Kidney epithelial cell (primary cell): ENCODE results near the gene ABCG1. TPM values are rescaled to one million over a fixed set of nuclear protein-coding genes. Genes with fewer than 3 reads are reported as not detected.

Source experiments
- DNase-seq: peaks from one replicate; pipeline ENCODE4 v3.0.0-alpha.2; 2010; ENCODE audit warnings: low read depth
- H3K27me3 ChIP-seq: 2 replicates; pipeline ENCODE4 v1.6.0; 2011; ENCODE audit warnings: low read length; ENCODE audit not compliant: control insufficient read depth, insufficient read depth
- H3K36me3 ChIP-seq: 2 replicates; pipeline ENCODE4 v1.5.1; 2011; ENCODE audit warnings: low read length; ENCODE audit not compliant: control insufficient read depth, insufficient read depth
- H3K4me3 ChIP-seq: 2 replicates; pipeline ENCODE4 v1.5.1; 2011; ENCODE audit warnings: low read depth, mild to moderate bottlenecking, control low read depth, low read length
- total RNA-seq: library from RNA; depleted of rRNA; stranded (reverse); fragments of >200 nt; gene quantifications from 2 replicates; pipeline ENCODE4 v1.2.3, GENCODE V29; 2015
- TF ChIP-seq, protein P1 (sequence below): IDR thresholded peaks from 2 replicates; pipeline ENCODE4 v1.5.1; 2011; ENCODE audit warnings: mild to moderate bottlenecking, moderate library complexity, low read length, control low read depth, inconsistent platforms; ENCODE audit not compliant: insufficient read depth, poor library complexity, severe bottlenecking

The ABCG1 gene
- total RNA-seq, 1 donor from 2014 or later: 3.6 TPM

DNA sequence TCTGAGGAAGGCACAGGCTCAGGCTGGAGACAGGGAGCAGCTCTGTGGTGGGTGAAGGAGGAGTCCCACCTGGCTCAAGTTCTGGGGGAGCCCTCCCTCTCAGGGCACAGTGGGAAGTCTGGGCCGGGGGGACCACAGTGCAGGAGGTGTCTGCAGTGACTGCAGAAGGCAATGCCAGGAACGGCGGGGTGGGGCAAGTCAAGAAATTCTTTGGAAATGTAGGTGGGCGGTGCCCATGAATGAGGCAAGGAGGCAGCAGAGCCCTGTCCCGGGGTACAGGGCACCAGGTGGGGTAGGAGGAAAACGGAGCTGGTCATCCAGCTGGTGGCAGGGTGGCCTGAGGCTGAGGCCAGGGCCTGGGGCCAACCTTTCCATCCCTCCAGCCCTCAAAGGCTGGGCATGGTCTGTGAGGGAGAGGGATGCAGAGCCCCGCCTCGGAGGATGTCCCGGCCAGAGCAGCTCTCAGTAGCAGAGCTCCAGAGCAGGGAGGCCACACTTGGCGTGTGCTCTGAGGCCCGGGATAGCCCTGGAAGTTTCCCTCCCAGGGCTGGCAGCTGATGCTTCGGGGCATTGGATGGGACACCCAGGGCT, 91.6 kb downstream of the ABCG1 start:
- no peak for DNase-seq
- no peaks in the 10 kb centered on the region for H3K36me3 ChIP-seq
- no peak overlapping the region for H3K4me3 ChIP-seq
- H3K27me3 ChIP-seq: peaks cover 20% of the 10 kb centered on the region
- TF ChIP-seq, protein P1, sequence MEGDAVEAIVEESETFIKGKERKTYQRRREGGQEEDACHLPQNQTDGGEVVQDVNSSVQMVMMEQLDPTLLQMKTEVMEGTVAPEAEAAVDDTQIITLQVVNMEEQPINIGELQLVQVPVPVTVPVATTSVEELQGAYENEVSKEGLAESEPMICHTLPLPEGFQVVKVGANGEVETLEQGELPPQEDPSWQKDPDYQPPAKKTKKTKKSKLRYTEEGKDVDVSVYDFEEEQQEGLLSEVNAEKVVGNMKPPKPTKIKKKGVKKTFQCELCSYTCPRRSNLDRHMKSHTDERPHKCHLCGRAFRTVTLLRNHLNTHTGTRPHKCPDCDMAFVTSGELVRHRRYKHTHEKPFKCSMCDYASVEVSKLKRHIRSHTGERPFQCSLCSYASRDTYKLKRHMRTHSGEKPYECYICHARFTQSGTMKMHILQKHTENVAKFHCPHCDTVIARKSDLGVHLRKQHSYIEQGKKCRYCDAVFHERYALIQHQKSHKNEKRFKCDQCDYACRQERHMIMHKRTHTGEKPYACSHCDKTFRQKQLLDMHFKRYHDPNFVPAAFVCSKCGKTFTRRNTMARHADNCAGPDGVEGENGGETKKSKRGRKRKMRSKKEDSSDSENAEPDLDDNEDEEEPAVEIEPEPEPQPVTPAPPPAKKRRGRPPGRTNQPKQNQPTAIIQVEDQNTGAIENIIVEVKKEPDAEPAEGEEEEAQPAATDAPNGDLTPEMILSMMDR: no peak

DNA sequence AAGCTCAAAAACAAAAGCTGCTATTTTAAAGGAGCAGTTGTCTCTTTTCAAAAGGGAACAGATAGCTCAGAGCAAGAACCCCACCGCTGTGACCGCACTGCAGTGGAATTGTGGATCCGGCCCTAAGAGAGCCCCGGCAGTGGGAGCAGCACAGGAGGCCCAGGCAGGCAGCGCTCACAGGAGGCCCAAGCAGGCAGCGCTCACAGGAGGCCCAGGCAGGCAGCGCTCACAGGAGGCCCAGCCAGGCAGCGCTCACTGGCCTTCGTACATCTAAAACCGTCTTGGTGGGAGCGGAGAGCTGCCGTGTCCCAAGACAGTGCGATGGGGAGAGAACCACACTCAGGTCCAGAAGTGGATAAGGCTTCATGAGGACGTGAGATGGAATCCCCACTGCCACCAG, 92.2 kb downstream of the ABCG1 start:
- H3K4me3 ChIP-seq: no peak overlapping the region
- TF ChIP-seq, protein P1: no peak
- DNase-seq: no peak
- H3K36me3 ChIP-seq: no peaks in the 10 kb centered on the region
- H3K27me3 ChIP-seq: peaks cover 18% of the 10 kb centered on the region

DNA sequence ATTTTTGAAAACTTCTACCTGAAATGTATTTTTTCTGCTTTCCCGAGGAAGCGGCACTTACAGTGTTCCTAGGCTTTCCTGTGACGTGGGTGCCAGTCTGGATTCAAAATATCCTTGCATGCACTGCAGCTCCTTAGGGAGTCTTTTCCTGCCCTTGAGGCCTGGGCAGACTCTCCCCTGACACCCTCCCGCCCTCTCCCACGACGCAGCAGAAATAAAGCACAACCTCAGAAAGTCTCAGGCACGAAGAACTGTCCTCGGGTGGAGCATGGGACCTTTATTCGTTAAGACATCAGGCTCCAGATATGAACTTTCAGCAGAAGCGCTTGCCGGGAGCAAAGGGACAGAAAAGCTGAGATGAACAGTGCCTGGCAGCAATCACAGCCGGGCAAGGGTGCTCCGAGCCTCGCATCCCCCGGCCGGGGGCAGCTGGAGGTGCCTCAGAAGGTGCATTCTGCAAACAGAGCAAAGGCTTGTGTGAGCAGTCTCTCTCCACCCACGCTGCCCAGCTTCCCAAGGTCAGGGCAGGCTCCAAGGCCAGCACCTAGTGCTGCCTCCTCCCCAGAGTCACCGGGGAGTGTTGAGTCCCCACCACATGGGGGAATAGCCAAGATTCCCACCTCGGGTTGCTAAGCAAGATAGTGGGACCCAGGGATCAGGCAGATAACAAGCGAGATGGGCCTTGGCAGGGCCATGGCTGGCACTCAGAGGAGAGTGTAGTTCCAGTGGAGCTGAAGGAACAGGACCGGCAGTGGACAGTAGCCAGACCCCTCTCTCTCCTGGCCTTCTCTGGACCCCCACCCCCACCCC, 93.1 kb downstream of the ABCG1 start:
- TF ChIP-seq, protein P1: no peak
- Histone ChIP-seq H3K27me3 (peaks cover 18% of the 10 kb centered on the region), H3K36me3 (no peaks in the 10 kb centered on the region), H3K4me3 (no peak overlapping the region)
- no peak for DNase-seq

DNA sequence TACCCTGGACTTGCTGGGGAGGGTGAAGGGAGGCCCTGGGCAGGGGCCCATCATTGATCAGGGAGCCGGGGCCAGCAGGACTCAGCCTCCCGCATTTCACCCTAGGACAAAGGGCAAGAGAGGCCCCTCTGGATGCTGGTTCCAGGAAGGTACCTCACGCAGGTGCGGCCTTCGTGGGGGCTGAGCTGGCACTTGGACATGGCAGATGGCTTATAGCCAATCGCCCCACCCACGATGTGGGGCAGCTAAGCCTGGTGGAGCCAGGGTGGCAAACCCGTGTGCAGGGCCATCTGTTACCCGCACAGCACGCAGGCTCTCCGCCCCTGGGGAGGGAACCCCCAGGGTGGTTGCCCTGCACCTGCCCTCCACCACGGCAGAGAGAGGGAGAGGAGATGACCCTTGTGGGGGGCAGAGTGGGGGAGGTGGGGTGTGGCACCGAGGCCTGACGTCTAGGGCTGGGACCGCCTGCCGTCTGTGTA, 93.7 kb downstream of the ABCG1 start:
- no peak overlapping the region for H3K4me3 ChIP-seq
- TF ChIP-seq, protein P1: no peak
- H3K27me3 ChIP-seq: peaks cover 16% of the 10 kb centered on the region
- no peaks in the 10 kb centered on the region for H3K36me3 ChIP-seq
- no peak for DNase-seq

DNA sequence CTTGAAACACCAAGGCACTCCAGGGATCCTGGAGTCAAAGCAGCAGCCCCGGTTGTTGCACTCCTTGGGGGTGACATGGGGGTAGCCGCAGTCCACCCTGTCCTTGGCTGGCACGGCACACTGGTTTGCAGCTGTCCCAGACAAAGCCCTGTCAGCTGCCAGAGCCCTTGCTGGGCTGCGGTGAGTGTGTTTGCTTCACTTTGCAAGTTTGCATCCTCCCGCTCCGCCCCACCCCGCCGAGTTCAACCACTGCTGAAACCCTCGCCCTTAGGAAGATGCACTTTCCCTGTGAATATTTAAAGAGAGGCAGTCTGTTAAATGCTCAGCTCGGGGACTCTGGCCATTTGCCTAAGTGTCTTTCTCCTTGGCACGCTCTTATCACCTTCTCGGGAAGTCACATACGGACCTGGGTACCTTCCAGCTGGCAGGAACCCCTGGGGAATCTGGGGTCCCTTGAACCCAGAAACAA, 94.6 kb downstream of the ABCG1 start:
- TF ChIP-seq, protein P1: no peak
- no peaks in the 10 kb centered on the region for H3K36me3 ChIP-seq
- no peak overlapping the region for H3K4me3 ChIP-seq
- no peak for DNase-seq
- peaks cover 12% of the 10 kb centered on the region for H3K27me3 ChIP-seq
